Neuron (in vitro differentiated cells): ENCODE data around the gene AP4E1.
"Not testable (repeated sequence)": the region's sequence is repeated elsewhere in the genome, so short reads cannot be mapped to it uniquely, and the experiment has no call there.

Source experiments
- H2AFZ ChIP-seq: one replicate; pipeline ENCODE4 v1.6.1; 2013; ENCODE audit warnings: low read depth, mild to moderate bottlenecking, inconsistent platforms, low read length, moderate library complexity
- H3K27me3 ChIP-seq: one replicate; pipeline ENCODE4 v1.6.1; 2013; ENCODE audit warnings: low read length; ENCODE audit not compliant: insufficient read depth
- H3K36me3 ChIP-seq: one replicate; pipeline ENCODE4 v1.6.1; 2013; ENCODE audit warnings: low read length; ENCODE audit not compliant: insufficient read depth
- H3K4me1 ChIP-seq: one replicate; pipeline ENCODE4 v1.6.1; 2013; ENCODE audit warnings: low read length; ENCODE audit not compliant: insufficient read depth
- H3K4me3 ChIP-seq: 2 replicates; pipeline ENCODE4 v1.5.1; 2013; ENCODE audit warnings: mild to moderate bottlenecking, low read length, moderate library complexity
- H3K9me3 ChIP-seq: one replicate; pipeline ENCODE4 v1.6.1; 2013; ENCODE audit warnings: low read length

The AP4E1 gene

GRCh38 chr15:50880206-50880605, 28.3 kb upstream of the AP4E1 start:
- H3K36me3 ChIP-seq: no peaks in the 10 kb centered on the region
- no peak overlapping the region for H3K4me3 ChIP-seq
- no peaks in the 10 kb centered on the region for H3K4me1 ChIP-seq
- H3K27me3 ChIP-seq: no peaks in the 10 kb centered on the region
- H3K9me3 ChIP-seq: no peaks in the 10 kb centered on the region
- no peak overlapping the region for H2AFZ ChIP-seq

- H3K27me3 ChIP-seq: no peaks in the 10 kb centered on the region
- H2AFZ ChIP-seq: no peak overlapping the region
- H3K4me1 ChIP-seq: no peaks in the 10 kb centered on the region
- no peaks in the 10 kb centered on the region for H3K9me3 ChIP-seq
- H3K4me3 ChIP-seq: no peak overlapping the region
- H3K36me3 ChIP-seq: no peaks in the 10 kb centered on the region
Observed at GRCh38 chr15:50880651-50881114, 27.8 kb upstream of the AP4E1 start.

- Histone ChIP-seq H3K4me1 (no peaks in the 10 kb centered on the region), H3K36me3 (no peaks in the 10 kb centered on the region), H3K9me3 (no peaks in the 10 kb centered on the region), H3K27me3 (no peaks in the 10 kb centered on the region), H3K4me3 (no peak overlapping the region), H2AFZ (no peak overlapping the region)
Observed at GRCh38 chr15:50881121-50882048, 27.1 kb upstream of the AP4E1 start.

GRCh38 chr15:50883903-50884302, 24.6 kb upstream of the AP4E1 start:
- Histone ChIP-seq H3K4me1 (no peaks in the 10 kb centered on the region), H3K4me3 (no peak overlapping the region), H2AFZ (no peak overlapping the region), H3K36me3 (no peaks in the 10 kb centered on the region), H3K27me3 (no peaks in the 10 kb centered on the region), H3K9me3 (no peaks in the 10 kb centered on the region)

GRCh38 chr15:50884540-50884939, 23.9 kb upstream of the AP4E1 start:
- Histone ChIP-seq H2AFZ (no peak overlapping the region), H3K4me1 (no peaks in the 10 kb centered on the region), H3K4me3 (no peak overlapping the region), H3K36me3 (no peaks in the 10 kb centered on the region), H3K9me3 (no peaks in the 10 kb centered on the region), H3K27me3 (no peaks in the 10 kb centered on the region)

GRCh38 chr15:50886139-50886467, 22.4 kb upstream of the AP4E1 start:
- no peaks in the 10 kb centered on the region for H3K27me3 ChIP-seq
- no peaks in the 10 kb centered on the region for H3K36me3 ChIP-seq

GRCh38 chr15:50886611-50887345, 21.7 kb upstream of the AP4E1 start:
- no peaks in the 10 kb centered on the region for H3K27me3 ChIP-seq
- no peak overlapping the region for H2AFZ ChIP-seq
- no peaks in the 10 kb centered on the region for H3K9me3 ChIP-seq
- no peaks in the 10 kb centered on the region for H3K4me1 ChIP-seq
- no peak overlapping the region for H3K4me3 ChIP-seq
- no peaks in the 10 kb centered on the region for H3K36me3 ChIP-seq

More at GRCh38 chr15:50886139-50886467, 22.4 kb upstream of the AP4E1 start:
- H3K4me1 ChIP-seq: no peaks in the 10 kb centered on the region
- H3K9me3 ChIP-seq: no peaks in the 10 kb centered on the region
- H2AFZ ChIP-seq: no peak overlapping the region
- no peak overlapping the region for H3K4me3 ChIP-seq

- no peaks in the 10 kb centered on the region for H3K4me1 ChIP-seq
- H3K4me3 ChIP-seq: no peak overlapping the region
- no peak overlapping the region for H2AFZ ChIP-seq
- no peaks in the 10 kb centered on the region for H3K27me3 ChIP-seq
- no peaks in the 10 kb centered on the region for H3K9me3 ChIP-seq
- no peaks in the 10 kb centered on the region for H3K36me3 ChIP-seq
Observed at GRCh38 chr15:50888054-50888453, 20.4 kb upstream of the AP4E1 start.

GRCh38 chr15:50889589-50889988, 18.9 kb upstream of the AP4E1 start:
- Histone ChIP-seq H3K27me3 (no peaks in the 10 kb centered on the region), H3K36me3 (no peaks in the 10 kb centered on the region), H2AFZ (no peak overlapping the region), H3K9me3 (no peaks in the 10 kb centered on the region), H3K4me3 (no peak overlapping the region), H3K4me1 (no peaks in the 10 kb centered on the region)

- Histone ChIP-seq H2AFZ (no peak overlapping the region), H3K36me3 (no peaks in the 10 kb centered on the region), H3K27me3 (no peaks in the 10 kb centered on the region), H3K4me1 (no peaks in the 10 kb centered on the region), H3K4me3 (no peak overlapping the region), H3K9me3 (peaks cover 2% of the 10 kb centered on the region)
Observed at GRCh38 chr15:50890751-50891150, 17.7 kb upstream of the AP4E1 start.

GRCh38 chr15:50891159-50891558, 17.3 kb upstream of the AP4E1 start:
- H3K36me3 ChIP-seq: no peaks in the 10 kb centered on the region
- no peaks in the 10 kb centered on the region for H3K4me1 ChIP-seq
- H3K27me3 ChIP-seq: no peaks in the 10 kb centered on the region
- H3K4me3 ChIP-seq: no peak overlapping the region
- peaks cover 2% of the 10 kb centered on the region for H3K9me3 ChIP-seq
- H2AFZ ChIP-seq: no peak overlapping the region

GRCh38 chr15:50893976-50894375, 14.5 kb upstream of the AP4E1 start:
- Histone ChIP-seq H3K4me3 (no peak overlapping the region), H3K9me3 (peaks cover 2% of the 10 kb centered on the region), H2AFZ (no peak overlapping the region), H3K27me3 (no peaks in the 10 kb centered on the region), H3K4me1 (no peaks in the 10 kb centered on the region), H3K36me3 (no peaks in the 10 kb centered on the region)

GRCh38 chr15:50901390-50901789, 7.1 kb upstream of the AP4E1 start:
- H3K4me3 ChIP-seq, H2AFZ ChIP-seq, H3K36me3 ChIP-seq, H3K4me1 ChIP-seq, H3K27me3 ChIP-seq, H3K9me3 ChIP-seq: not testable (repeated sequence)
